Neural cell (in vitro differentiated cells): ENCODE data around the gene CYREN. TPM values are rescaled to one million over a fixed set of nuclear protein-coding genes. Genes with fewer than 3 reads are reported as not detected.

ENCODE experiments used
- H2AFZ ChIP-seq: fragments of 200-600, 300-800 bp; sonication (generic), shearing (Covaris generic); 2 replicates; pipeline ENCODE4 v1.6.0; 2014; ENCODE audit warnings: low read depth, mild to moderate bottlenecking, antibody characterized with exemption, low read length, moderate library complexity
- H3F3A ChIP-seq: fragments of 200-600 bp; shearing (Covaris generic); 2 replicates; pipeline ENCODE4 v1.6.1; 2016; ENCODE audit warnings: mild to moderate bottlenecking, moderate library complexity, mixed read lengths, antibody characterized with exemption, low read length; ENCODE audit not compliant: insufficient read depth, poor library complexity, severe bottlenecking
- H3K27ac ChIP-seq: fragments of 200-600, 300-800 bp; sonication (generic), shearing (Covaris generic); 2 replicates; pipeline ENCODE4 v1.5.1; 2014; ENCODE audit warnings: mild to moderate bottlenecking, low read length, moderate library complexity
- H3K27me3 ChIP-seq: fragments of 300-800, 200-600 bp; sonication (generic), shearing (Covaris generic); 2 replicates; pipeline ENCODE4 v1.6.0; 2014; ENCODE audit warnings: mild to moderate bottlenecking, low read depth, low read length, moderate library complexity; ENCODE audit not compliant: insufficient read depth
- H3K36me3 ChIP-seq: fragments of 300-800, 200-600 bp; sonication (generic), shearing (Covaris generic); 2 replicates; pipeline ENCODE4 v1.5.1; 2014; ENCODE audit warnings: mild to moderate bottlenecking, antibody characterized with exemption, low read length, moderate library complexity; ENCODE audit not compliant: insufficient read depth
- H3K4me2 ChIP-seq: fragments of 300-800, 200-600 bp; sonication (generic), shearing (Covaris generic); 2 replicates; pipeline ENCODE4 v1.6.0; 2014; ENCODE audit warnings: mild to moderate bottlenecking, low read length
- H3K4me3 ChIP-seq: fragments of 300-800, 200-600 bp; sonication (generic), shearing (Covaris generic); 2 replicates; pipeline ENCODE4 v1.5.1; 2014; ENCODE audit warnings: mild to moderate bottlenecking, low read length, moderate library complexity
- H3K79me2 ChIP-seq: fragments of 200-600 bp; shearing (Covaris generic); replicated peaks from 2 replicates; pipeline ENCODE4 v1.6.0; 2014; ENCODE audit warnings: mild to moderate bottlenecking, low read length, moderate library complexity; ENCODE audit not compliant: insufficient read depth
- H3K9ac ChIP-seq: fragments of 300-800, 200-600 bp; sonication (generic), shearing (Covaris generic); 2 replicates; pipeline ENCODE4 v1.6.1; 2016; ENCODE audit warnings: mild to moderate bottlenecking, low read length, mixed read lengths
- H3K9me2 ChIP-seq: fragments of 200-600 bp; shearing (Covaris generic); 2 replicates; pipeline ENCODE4 v1.6.1; 2016; ENCODE audit warnings: mild to moderate bottlenecking, low read length, mixed read lengths; ENCODE audit not compliant: insufficient read depth
- H3K9me3 ChIP-seq: fragments of 200-600, 300-800 bp; sonication (generic), shearing (Covaris generic); 2 replicates; pipeline ENCODE4 v1.6.1; 2016; ENCODE audit warnings: mild to moderate bottlenecking, mixed run types, low read length, moderate library complexity, mixed read lengths
- H4K20me1 ChIP-seq: fragments of 200-600 bp; shearing (Covaris generic); 2 replicates; pipeline ENCODE4 v1.6.1; 2016; ENCODE audit warnings: mild to moderate bottlenecking, mixed run types; ENCODE audit not compliant: insufficient read depth
- CTCF ChIP-seq: fragments of 450-650 bp; IDR thresholded peaks from 2 replicates; pipeline ENCODE4 v1.5.1; 2014; ENCODE audit warnings: antibody characterized with exemption, mild to moderate bottlenecking, moderate library complexity; ENCODE audit not compliant: poor library complexity, severe bottlenecking
- EP300 ChIP-seq: fragments of 450-650 bp; conservative IDR thresholded peaks from 2 replicates; pipeline ENCODE4 v1.6.1; 2014; ENCODE audit warnings: antibody characterized with exemption, mild to moderate bottlenecking, moderate library complexity; ENCODE audit not compliant: poor library complexity, severe bottlenecking
- EZH2 ChIP-seq: fragments of 200-600, 300-800 bp; shearing (Covaris generic), sonication (generic); IDR thresholded peaks from 2 replicates; pipeline ENCODE4 v1.6.1; 2014; ENCODE audit warnings: antibody characterized with exemption, low read length, borderline replicate concordance, mild to moderate bottlenecking; ENCODE audit not compliant: insufficient read depth, poor library complexity, severe bottlenecking
- MXI1 ChIP-seq: fragments of 450-650 bp; conservative IDR thresholded peaks from 2 replicates; pipeline ENCODE4 v1.6.1; 2014; ENCODE audit warnings: antibody characterized with exemption, mild to moderate bottlenecking; ENCODE audit not compliant: poor library complexity, severe bottlenecking
- POLR2AphosphoS5 ChIP-seq: IDR thresholded peaks from 2 replicates; pipeline ENCODE4 v1.6.1; 2012
- RAD21 ChIP-seq: fragments of 450-650 bp; conservative IDR thresholded peaks from 2 replicates; pipeline ENCODE4 v1.6.1; 2014; ENCODE audit warnings: antibody characterized with exemption, mild to moderate bottlenecking, moderate library complexity
- REST ChIP-seq: IDR thresholded peaks from 2 replicates; pipeline ENCODE4 v1.6.1; 2012; ENCODE audit warnings: borderline replicate concordance
- SMC3 ChIP-seq: fragments of 450-650 bp; conservative IDR thresholded peaks from 2 replicates; pipeline ENCODE4 v1.6.1; 2014; ENCODE audit warnings: antibody characterized with exemption, mild to moderate bottlenecking, moderate library complexity; ENCODE audit not compliant: poor library complexity
- TAF1 ChIP-seq: IDR thresholded peaks from 2 replicates; pipeline ENCODE4 v1.6.1; 2012; ENCODE audit warnings: low read depth
- polyA plus RNA-seq: library from polyadenylated mRNA; depleted of rRNA; stranded (reverse); fragments of >200 nt; gene quantifications from 2 replicates; pipeline ENCODE4 v1.2.3, GENCODE V29; 2014

CYREN gene
- polyA plus RNA-seq, 1 donor from 2014 or later, result 6.7 TPM

GRCh38 chr7:135167365-135167917 is 3.1 kb downstream of the CYREN start:
- H3K36me3 ChIP-seq, result no peaks in the 10 kb centered on the region
- no peak overlapping the region for H3K9ac ChIP-seq
- TF ChIP-seq RAD21 (no peak), CTCF (no peak), POLR2AphosphoS5 (no peak), MXI1 (no peak), EP300 (no peak), REST (no peak), SMC3 (no peak), TAF1 (no peak), EZH2 (no peak)
- H4K20me1 ChIP-seq, result no peaks in the 10 kb centered on the region
- no peaks in the 10 kb centered on the region for H3K9me3 ChIP-seq
- no peaks in the 10 kb centered on the region for H3K9me2 ChIP-seq
- H2AFZ ChIP-seq, result no peak overlapping the region
- no peak overlapping the region for H3K4me2 ChIP-seq
- no peak overlapping the region for H3K27ac ChIP-seq
- peaks cover 8% of the 10 kb centered on the region for H3K79me2 ChIP-seq
- H3K27me3 ChIP-seq, result no peaks in the 10 kb centered on the region
- H3F3A ChIP-seq, result no peaks in the 10 kb centered on the region
- H3K4me3 ChIP-seq, result no peak overlapping the region

- Histone ChIP-seq H3K9me3 (no peaks in the 10 kb centered on the region), H3K27ac (no peak overlapping the region), H3K27me3 (no peaks in the 10 kb centered on the region), H3K4me2 (no peak overlapping the region), H2AFZ (no peak overlapping the region), H3K4me3 (no peak overlapping the region), H3K9me2 (no peaks in the 10 kb centered on the region), H3K9ac (no peak overlapping the region), H4K20me1 (no peaks in the 10 kb centered on the region), H3K36me3 (no peaks in the 10 kb centered on the region), H3K79me2 (peaks cover 8% of the 10 kb centered on the region), H3F3A (no peaks in the 10 kb centered on the region)
- no peak for TF ChIP-seq REST
- TF ChIP-seq EZH2, result no peak
- TF ChIP-seq SMC3, result no peak
- TF ChIP-seq RAD21, result no peak
Measured at GRCh38 chr7:135166338-135166990, 4.0 kb downstream of the CYREN start.
